ENCODE data around the gene MAP9. TPM values are rescaled to one million over a fixed set of nuclear protein-coding genes. Genes with fewer than 3 reads are reported as not detected.

The MAP9 gene
- total and polyA plus RNA-seq, 2 experiments from 2014 or later: 16.0 to 33.7 TPM

DNA sequence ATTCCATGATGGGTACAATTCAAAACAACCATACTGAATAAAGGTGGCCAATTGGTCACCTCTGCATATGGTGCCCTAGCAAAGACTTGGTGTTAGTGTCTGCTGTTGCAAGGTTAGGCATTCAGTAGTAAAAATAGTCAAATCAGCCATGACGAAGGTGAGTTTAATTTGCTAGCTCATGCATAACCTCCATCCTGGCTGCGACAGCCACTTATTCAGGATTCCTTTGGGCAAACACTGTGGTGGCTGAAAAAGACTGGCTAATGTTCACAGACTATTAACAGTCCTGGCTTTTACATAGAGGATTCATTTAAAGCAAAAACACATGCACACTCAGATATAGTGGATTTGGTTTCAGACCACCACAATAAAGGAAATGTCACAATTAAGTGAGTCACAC lies 34.8 kb upstream of the MAP9 start (continued):
- no peak for TF ChIP-seq ZNF462 (CRISPR knock-in tag; IDR thresholded peaks at IDR 0.05)
- no peak for TF ChIP-seq EZH2phosphoT487 (IDR thresholded peaks at IDR 0.05; ENCODE audit: unreplicated experiment)
- TF ChIP-seq ZNF114 (CRISPR knock-in tag; IDR thresholded peaks at IDR 0.05): no peak
- TF ChIP-seq POLR2AphosphoS5 (IDR thresholded peaks at IDR 0.05; ENCODE audit: low read depth): no peak
- TF ChIP-seq REST (IDR thresholded peaks at IDR 0.05; ENCODE audit: unreplicated experiment): no peak
- no peak for TF ChIP-seq EZH2 (IDR thresholded peaks at IDR 0.05; ENCODE audit: low read depth, unreplicated experiment)
- no peak for TF ChIP-seq JUNB (IDR thresholded peaks at IDR 0.05; ENCODE audit: unreplicated experiment)
- TF ChIP-seq, protein P1, sequence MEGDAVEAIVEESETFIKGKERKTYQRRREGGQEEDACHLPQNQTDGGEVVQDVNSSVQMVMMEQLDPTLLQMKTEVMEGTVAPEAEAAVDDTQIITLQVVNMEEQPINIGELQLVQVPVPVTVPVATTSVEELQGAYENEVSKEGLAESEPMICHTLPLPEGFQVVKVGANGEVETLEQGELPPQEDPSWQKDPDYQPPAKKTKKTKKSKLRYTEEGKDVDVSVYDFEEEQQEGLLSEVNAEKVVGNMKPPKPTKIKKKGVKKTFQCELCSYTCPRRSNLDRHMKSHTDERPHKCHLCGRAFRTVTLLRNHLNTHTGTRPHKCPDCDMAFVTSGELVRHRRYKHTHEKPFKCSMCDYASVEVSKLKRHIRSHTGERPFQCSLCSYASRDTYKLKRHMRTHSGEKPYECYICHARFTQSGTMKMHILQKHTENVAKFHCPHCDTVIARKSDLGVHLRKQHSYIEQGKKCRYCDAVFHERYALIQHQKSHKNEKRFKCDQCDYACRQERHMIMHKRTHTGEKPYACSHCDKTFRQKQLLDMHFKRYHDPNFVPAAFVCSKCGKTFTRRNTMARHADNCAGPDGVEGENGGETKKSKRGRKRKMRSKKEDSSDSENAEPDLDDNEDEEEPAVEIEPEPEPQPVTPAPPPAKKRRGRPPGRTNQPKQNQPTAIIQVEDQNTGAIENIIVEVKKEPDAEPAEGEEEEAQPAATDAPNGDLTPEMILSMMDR (conservative IDR thresholded peaks at IDR 0.05; ENCODE audit: low read depth in 2 of 2): no peak
- no peak for TF ChIP-seq ZNF331 (CRISPR knock-in tag; IDR thresholded peaks at IDR 0.05; ENCODE audit: low read depth)
- no peak for TF ChIP-seq CREB1 (CRISPR knock-in tag; IDR thresholded peaks at IDR 0.05; ENCODE audit: low read depth)
- TF ChIP-seq STAT1 (IDR thresholded peaks at IDR 0.05; ENCODE audit: unreplicated experiment): no peak

Measured in GM23338 (cell line).